Activated T-helper 2 cell treated with anti-CD3 and anti-CD28 coated beads, Interferon-gamma antibody, Interleukin-2, Interleukin-4, amounts not matched to agents 10 μg/mL and 5 μg/mL and 100 μg/mL, durations not matched to agents 14 hours and 24 hours and 36 hours (primary cell): ENCODE results near the gene ITFG1. TPM values are rescaled to one million over a fixed set of nuclear protein-coding genes. Genes with fewer than 3 reads are reported as not detected.
"Not testable (repeated sequence)": the region's sequence is repeated elsewhere in the genome, so short reads cannot be mapped to it uniquely, and the experiment has no call there.

ENCODE experiments used
- DNase-seq: peaks from one replicate; pipeline ENCODE4 v3.0.0; 2021; ENCODE audit warnings: low spot score
- H3K27ac Mint-ChIP-seq: one replicate; pipeline ENCODE4 v1.8.0; 2021; ENCODE audit warnings: mixed read lengths
- H3K27me3 Mint-ChIP-seq: one replicate; pipeline ENCODE4 v1.8.0; 2021; ENCODE audit warnings: low read depth, mixed read lengths
- H3K36me3 Mint-ChIP-seq: one replicate; pipeline ENCODE4 v1.8.0; 2021; ENCODE audit warnings: low read depth, mixed read lengths
- H3K4me1 Mint-ChIP-seq: one replicate; pipeline ENCODE4 v1.8.0; 2021; ENCODE audit warnings: low read depth, mixed read lengths
- H3K4me3 Mint-ChIP-seq: one replicate; pipeline ENCODE4 v1.8.0; 2021; ENCODE audit warnings: low read depth, mild to moderate bottlenecking, moderate library complexity, mixed read lengths
- H3K9me3 Mint-ChIP-seq: one replicate; pipeline ENCODE4 v1.8.0; 2021; ENCODE audit warnings: mixed read lengths
- intact Hi-C: fragments of 100-400 bp; cut with micrococcal nuclease; formaldehyde crosslinking; loops from one replicate; pipeline ENCODE4 v1.15.1; 2023
- total RNA-seq: library from RNA; stranded (reverse); gene quantifications from 2 replicates; pipeline ENCODE4 v1.2.3, GENCODE V29; 2022

Gene ITFG1
- total RNA-seq, 1 donor from 2014 or later = 28.7 TPM

DNA sequence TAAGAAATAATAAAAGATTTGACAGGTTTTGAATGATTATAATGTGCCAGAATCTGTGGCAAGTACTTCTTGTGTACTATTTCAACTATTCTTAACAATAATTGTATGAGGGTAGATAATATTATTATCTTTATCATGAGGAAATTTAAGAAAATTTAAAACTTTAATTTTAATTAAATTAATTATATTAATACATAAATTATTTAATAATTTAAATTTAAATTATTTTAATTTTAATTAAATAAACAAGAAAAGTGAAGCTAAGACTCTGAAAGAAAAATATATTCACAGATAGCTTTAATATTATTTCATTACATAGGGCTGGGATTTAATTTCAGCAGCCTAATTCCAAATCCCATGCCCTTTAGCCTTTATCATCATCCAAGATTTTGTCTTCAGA is 285.7 kb downstream of the ITFG1 start:
- no peaks in the 10 kb centered on the region for H3K9me3 Mint-ChIP-seq
- H3K27me3 Mint-ChIP-seq = no peaks in the 10 kb centered on the region
- H3K36me3 Mint-ChIP-seq = no peaks in the 10 kb centered on the region
- no peak for DNase-seq
- intact Hi-C loops = no loop called here
- no peak overlapping the region for H3K27ac Mint-ChIP-seq
- no peak overlapping the region for H3K4me3 Mint-ChIP-seq
- no peaks in the 10 kb centered on the region for H3K4me1 Mint-ChIP-seq

DNA sequence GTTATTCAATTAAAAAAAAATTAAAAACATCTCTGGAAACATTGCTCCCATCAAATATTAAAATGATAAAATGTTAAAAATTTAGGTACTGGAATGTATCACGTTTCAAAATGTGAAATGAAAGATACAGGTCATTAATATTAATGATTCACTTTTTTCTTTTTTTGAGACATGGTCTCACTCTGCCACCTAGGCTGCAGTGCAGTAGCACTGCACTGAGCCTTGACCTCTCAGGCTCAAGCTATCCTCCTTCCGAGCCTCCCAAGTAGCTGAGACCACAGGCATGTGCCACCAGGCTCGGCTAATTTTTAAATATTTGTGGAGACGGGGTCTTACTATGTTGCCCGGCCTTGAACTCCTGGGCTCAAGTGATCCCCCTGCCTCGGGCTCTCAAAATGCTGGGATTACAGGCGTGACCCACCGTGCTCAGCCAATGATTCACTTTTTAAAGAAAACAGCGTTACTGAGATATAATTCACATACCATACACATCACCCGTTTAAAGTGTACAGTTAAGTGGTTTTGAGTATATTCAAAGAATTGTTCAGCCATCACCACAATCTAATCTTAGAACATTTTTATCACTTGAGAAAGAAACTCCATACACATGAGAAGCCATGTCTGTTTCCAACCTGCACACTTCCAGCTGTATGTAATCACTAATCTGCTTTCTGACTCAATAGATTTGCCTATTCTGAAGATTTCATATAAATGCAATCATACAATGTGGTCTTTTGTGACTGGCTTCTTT is 298.0 kb downstream of the ITFG1 start:
- Mint-ChIP-seq H3K4me1 (no peaks in the 10 kb centered on the region), H3K27me3 (no peaks in the 10 kb centered on the region), H3K36me3 (no peaks in the 10 kb centered on the region), H3K4me3 (no peak overlapping the region), H3K9me3 (no peaks in the 10 kb centered on the region), H3K27ac (no peak overlapping the region)
- DNase-seq = no peak
- intact Hi-C loops = no loop called here

DNA sequence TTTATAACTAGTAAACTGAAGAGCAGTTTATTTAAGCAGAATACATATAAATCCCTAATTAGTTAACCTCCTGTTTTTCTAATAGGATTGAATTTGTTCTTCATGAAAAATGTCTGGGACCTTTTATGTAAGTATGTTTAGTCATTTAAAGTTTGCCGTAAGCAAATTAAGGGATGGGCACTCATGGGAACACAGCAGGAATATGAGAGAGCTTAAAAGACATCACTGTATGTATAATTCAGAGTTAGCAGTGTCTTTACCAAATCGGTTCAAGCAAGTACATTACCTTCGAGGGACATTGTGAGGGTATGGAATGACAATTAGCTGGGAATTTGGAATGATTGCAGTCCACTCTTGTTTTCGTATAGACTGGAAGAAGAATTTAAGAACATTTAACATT is 299.4 kb downstream of the ITFG1 start:
- peaks cover 7% of the 10 kb centered on the region for H3K36me3 Mint-ChIP-seq
- no peak overlapping the region for H3K27ac Mint-ChIP-seq
- H3K4me1 Mint-ChIP-seq = no peaks in the 10 kb centered on the region
- no peak overlapping the region for H3K4me3 Mint-ChIP-seq
- no peaks in the 10 kb centered on the region for H3K27me3 Mint-ChIP-seq
- no peaks in the 10 kb centered on the region for H3K9me3 Mint-ChIP-seq
- DNase-seq = no peak
- intact Hi-C loops = no loop called here

DNA sequence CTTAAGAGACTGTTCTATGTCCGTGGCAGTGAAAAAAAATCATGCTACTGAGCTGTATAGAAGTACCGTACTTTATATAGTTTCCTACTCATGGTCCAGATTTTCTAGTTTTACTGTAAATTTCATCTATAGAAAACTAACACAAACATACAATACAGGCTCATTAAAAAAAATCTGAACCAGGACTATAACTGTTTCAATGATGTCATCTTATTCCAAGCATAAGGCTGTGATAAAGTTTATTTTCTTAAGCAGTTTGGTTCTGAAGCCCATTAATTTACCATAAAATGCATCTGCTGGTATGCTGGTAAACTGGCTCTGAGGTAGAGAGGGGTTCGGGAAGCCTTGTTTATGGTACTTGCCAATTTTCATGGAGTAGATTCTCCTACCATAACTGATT is 300.4 kb downstream of the ITFG1 start:
- H3K27ac Mint-ChIP-seq = no peak overlapping the region
- H3K27me3 Mint-ChIP-seq = no peaks in the 10 kb centered on the region
- intact Hi-C loops = no loop called here
- no peak for DNase-seq
- H3K4me1 Mint-ChIP-seq = no peaks in the 10 kb centered on the region
- H3K36me3 Mint-ChIP-seq = peaks cover 7% of the 10 kb centered on the region
- H3K9me3 Mint-ChIP-seq = no peaks in the 10 kb centered on the region
- no peak overlapping the region for H3K4me3 Mint-ChIP-seq

DNA sequence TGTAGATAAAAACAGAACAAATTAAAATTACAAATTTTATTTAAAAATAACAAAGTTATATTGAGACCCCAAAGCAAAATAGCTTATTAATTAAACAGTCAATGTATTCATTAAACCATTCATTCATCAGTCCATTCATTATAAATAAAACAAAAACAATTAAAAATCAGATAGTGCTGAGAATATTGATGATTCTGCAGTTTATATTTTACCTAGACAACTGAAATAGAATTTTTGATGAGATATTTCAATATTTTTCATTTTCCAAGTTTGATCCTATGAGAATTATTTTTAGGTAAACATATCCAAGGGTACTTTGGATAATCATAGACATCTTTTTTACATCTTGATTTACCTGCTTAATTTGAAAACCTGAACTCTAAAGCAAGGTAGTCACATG is 301.9 kb downstream of the ITFG1 start:
- no peak overlapping the region for H3K27ac Mint-ChIP-seq
- H3K9me3 Mint-ChIP-seq = no peaks in the 10 kb centered on the region
- intact Hi-C loops = no loop called here
- H3K36me3 Mint-ChIP-seq = peaks cover 7% of the 10 kb centered on the region
- H3K4me3 Mint-ChIP-seq = no peak overlapping the region
- DNase-seq = no peak
- H3K4me1 Mint-ChIP-seq = no peaks in the 10 kb centered on the region
- no peaks in the 10 kb centered on the region for H3K27me3 Mint-ChIP-seq

DNA sequence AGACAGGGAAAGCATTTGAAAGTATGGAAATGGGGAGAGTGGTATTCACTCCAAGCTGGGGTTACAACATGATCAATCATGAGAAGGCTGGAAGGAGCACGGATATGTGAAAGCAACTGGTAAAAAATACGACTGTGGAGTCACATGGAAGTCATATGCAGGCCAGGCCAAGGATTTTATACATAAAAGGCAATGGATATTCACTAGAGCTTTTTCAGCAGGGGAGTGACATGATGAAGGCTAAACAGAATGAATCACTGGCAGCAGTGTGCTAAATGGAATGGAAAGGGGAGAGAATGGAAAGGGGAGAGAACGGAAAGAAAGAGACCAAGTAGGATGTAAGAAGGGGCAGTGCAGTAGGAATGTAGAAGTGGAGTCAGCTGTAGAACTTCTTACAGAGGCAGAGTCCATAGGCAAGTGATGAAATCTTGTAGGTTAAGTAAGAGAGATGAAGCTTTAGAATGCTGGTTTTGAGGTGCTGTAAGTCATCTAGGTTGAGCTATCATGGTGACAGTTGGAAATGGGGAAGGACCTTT is 304.1 kb downstream of the ITFG1 start:
- Mint-ChIP-seq H3K36me3 (peaks cover 21% of the 10 kb centered on the region), H3K4me1 (no peaks in the 10 kb centered on the region), H3K27ac (no peak overlapping the region), H3K9me3 (peaks cover 9% of the 10 kb centered on the region), H3K4me3 (no peak overlapping the region), H3K27me3 (no peaks in the 10 kb centered on the region)
- no peak for DNase-seq
- intact Hi-C loops = no loop called here

DNA sequence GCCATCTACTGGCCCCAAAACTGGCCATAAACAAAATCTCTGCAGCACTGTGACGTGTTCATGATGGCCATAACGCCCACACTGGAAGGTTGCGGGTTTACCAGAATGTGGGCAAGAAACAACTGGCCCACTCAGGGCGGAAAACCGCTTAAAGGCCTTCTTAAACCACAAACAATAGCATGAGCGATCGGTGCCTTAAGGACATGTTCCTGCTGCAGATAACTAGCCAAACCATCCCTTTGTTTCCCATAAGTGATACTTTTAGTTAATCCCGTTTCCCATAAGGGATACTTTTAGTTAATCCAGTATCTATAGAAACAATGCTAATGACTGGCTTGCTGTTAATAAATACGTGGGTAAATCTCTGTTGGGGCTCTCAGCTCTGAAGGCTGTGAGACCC is 308.4 kb downstream of the ITFG1 start:
- H3K9me3 Mint-ChIP-seq, H3K27me3 Mint-ChIP-seq, intact Hi-C loops, H3K4me1 Mint-ChIP-seq, H3K4me3 Mint-ChIP-seq, DNase-seq, H3K27ac Mint-ChIP-seq: not testable (repeated sequence)
- peaks cover 21% of the 10 kb centered on the region for H3K36me3 Mint-ChIP-seq

DNA sequence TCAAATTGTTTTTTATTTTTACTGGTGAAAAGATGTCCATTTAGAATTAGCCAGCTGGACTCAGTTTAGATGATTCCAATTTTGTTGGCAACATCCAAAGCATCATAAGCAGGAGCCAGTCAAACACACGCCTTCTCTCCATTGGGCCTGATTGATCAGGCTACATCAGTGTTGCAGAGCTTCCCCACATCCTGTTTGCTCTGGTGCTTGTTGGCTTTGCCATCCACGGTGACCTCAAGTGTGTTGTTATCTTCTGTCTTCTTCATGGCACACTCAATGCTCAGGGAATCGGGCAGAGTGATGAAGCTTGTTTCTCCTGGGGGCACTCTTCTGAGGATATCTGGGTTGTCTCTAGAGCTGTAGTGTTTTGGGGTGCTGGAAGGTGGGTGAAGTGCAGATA is 310.8 kb downstream of the ITFG1 start:
- intact Hi-C loops = no loop called here
- no peak overlapping the region for H3K4me3 Mint-ChIP-seq
- no peak for DNase-seq
- H3K27me3 Mint-ChIP-seq = peaks cover 13% of the 10 kb centered on the region
- peaks cover 4% of the 10 kb centered on the region for H3K4me1 Mint-ChIP-seq
- H3K27ac Mint-ChIP-seq = no peak overlapping the region
- H3K9me3 Mint-ChIP-seq = peaks cover 9% of the 10 kb centered on the region
- H3K36me3 Mint-ChIP-seq = peaks cover 13% of the 10 kb centered on the region

DNA sequence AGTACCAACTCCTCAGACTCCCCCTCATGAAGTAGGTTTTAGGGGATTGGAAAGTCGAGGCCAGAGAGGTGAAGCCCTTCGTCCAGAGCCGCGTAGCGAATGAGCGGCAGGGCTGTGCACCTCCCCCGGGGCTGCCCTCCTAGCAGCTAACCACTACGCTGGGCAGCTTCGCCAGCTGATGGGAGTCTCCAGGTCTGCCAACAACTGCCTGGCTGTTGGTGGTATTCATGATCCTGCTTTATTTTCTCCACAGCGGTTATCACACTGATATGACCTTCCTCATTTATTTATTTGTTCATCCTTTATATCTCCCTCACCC is 316.3 kb downstream of the ITFG1 start:
- Mint-ChIP-seq H3K36me3 (no peaks in the 10 kb centered on the region), H3K27me3 (peaks cover 34% of the 10 kb centered on the region), H3K27ac (no peak overlapping the region), H3K9me3 (no peaks in the 10 kb centered on the region), H3K4me1 (peaks cover 14% of the 10 kb centered on the region), H3K4me3 (peak overlapping the region; percentile 75)
- no peak for DNase-seq
- intact Hi-C loops = loop anchor here (5.0 to 10.0 kb wide), 4 partner anchors 197 to 1488 kb away; partner anchors contain the start of genes ITFG1 and PHKB

DNA sequence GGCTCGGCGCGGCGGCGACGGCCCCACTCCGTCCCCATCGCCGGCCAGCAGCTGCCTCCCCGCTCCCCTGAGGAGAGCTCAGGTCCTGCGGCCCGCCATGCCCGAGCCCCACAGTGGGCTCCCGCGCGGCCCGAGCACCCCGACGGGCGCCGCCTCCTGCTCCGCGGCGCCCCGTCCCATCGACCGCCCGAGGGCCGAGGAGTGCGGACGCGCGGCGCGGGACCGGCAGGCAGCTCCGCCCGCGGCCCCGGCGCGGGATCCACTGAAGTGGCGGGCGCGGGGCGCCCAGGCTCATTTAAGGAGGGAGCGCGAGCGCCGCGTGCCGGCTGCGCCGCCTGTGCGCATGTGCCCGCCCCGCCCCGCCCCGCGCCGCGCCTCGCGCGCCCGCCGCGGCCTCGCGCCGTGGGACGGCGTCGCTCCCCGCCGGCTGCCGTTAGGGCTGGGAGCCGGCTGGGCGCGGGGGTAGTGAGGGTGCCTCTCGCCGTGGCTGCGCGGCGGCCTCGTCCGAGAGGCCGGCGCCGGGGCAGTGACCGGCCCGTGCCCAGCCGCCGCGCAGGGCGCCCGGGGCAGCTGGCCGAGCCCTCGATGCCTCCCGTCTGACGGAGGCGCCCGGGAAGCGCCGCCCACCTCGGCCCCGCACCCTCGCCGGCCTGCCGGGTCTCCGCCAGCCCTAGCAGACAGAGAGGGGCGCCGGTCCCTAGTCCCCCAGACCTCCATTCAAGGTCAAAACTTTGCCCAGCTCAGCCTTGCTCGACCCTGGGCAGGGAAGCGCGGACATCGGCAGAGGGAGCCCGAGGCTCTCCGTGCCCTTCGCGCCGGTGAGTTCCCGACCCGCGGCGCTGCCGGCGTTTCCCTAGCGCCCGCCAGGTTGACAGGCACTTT is 316.9 kb downstream of the ITFG1 start, which contains the start of gene NETO2:
TSS of gene NETO2 (minus strand) at position 269 of the 882 bp plus-strand sequence. CDS start 333 bp downstream, outside the sequence.
- DNase-seq = peak; percentile 47
- Mint-ChIP-seq H3K4me1 (peaks cover 16% of the 10 kb centered on the region), H3K27me3 (peaks cover 34% of the 10 kb centered on the region), H3K9me3 (no peaks in the 10 kb centered on the region), H3K36me3 (no peaks in the 10 kb centered on the region), H3K4me3 (peak within 1 kb of the TSS; percentile 75), H3K27ac (peak within 1 kb of the TSS; percentile 61)
- intact Hi-C loops = loop anchor here (1.0 to 10.0 kb wide), 7 partner anchors 107 to 1488 kb away; partner anchors contain the start of genes ITFG1 and PHKB

DNA sequence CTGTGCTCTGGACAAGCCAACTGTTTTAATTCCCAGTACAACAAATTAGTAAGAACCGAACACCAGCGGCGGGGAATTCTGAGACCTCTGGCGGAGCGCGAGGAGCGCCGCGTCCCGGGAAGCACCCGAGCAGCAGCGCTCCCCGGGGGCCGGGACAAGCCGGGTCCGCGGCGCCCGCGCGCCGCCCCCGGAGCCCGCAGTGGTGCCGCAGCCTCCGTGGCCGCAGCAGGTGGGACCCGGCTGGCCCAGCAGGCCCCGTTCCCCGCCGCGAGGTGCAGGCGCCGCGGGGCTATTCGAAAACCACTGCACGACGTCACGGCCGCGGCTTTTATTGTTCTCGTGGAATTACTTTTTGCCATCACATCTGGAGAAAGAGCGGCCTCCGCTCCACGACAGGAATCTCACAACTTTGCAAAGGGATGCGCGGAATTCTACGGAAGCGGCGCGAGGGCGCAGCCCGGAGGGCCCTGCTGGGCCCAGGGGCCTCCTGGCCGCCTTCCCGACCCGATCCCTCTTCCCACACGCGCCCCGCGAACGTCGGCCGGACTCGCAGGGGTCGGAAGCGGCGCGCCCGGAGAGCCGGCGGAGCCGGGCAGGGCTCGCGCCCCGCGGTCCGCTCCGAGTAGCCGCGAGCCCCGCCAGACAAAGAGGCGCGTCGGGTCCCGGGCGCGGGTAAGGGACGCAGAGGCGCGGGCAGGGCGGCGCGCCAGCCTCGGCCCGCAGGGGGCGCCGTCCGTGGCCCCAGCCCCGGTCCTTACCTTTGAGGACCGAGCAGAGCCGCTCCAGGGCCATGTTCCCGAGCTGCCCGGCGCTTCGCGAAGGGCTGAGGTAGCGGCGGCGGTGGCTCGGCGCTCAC is 317.8 kb downstream of the ITFG1 start:
- H3K27ac Mint-ChIP-seq = no peak overlapping the region
- DNase-seq = peak; percentile 48

DNA sequence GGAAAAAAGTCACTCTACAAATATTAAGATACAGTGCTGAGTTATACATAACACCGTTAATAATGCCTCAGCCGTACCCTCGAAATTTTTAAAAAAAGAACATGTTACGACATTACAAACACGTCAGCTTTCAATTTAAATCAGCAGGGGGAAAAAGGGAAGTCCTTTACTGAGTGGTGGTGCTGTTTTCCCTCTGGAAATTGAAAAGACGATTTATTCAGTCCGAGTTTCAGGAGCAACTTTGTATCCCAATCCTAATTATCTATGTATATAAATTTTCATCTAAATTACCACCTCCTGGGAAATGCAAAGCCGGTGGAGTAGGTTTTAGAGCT is 318.4 kb downstream of the ITFG1 start:
- no peaks in the 10 kb centered on the region for H3K36me3 Mint-ChIP-seq
- intact Hi-C loops = loop anchor here (2.0 to 10.0 kb wide), 5 partner anchors 195 to 1490 kb away; partner anchors contain the start of genes ITFG1 and PHKB
- no peak for DNase-seq
- peaks cover 34% of the 10 kb centered on the region for H3K27me3 Mint-ChIP-seq
- no peak overlapping the region for H3K27ac Mint-ChIP-seq
- peaks cover 18% of the 10 kb centered on the region for H3K4me1 Mint-ChIP-seq
- H3K9me3 Mint-ChIP-seq = no peaks in the 10 kb centered on the region
- peak overlapping the region; percentile 79 for H3K4me3 Mint-ChIP-seq

More for the DNA sequence above, 317.8 kb downstream of the ITFG1 start:
- intact Hi-C loops = loop anchor here (1.0 to 10.0 kb wide), 7 partner anchors 106 to 1489 kb away; partner anchors contain the start of genes ITFG1 and PHKB
- H3K36me3 Mint-ChIP-seq = no peaks in the 10 kb centered on the region
- peaks cover 34% of the 10 kb centered on the region for H3K27me3 Mint-ChIP-seq
- H3K4me3 Mint-ChIP-seq = peak overlapping the region; percentile 79
- peaks cover 18% of the 10 kb centered on the region for H3K4me1 Mint-ChIP-seq
- no peaks in the 10 kb centered on the region for H3K9me3 Mint-ChIP-seq
